GM12878 (cell line): Measurements from ENCODE around the gene PSMD12. TPM values are rescaled to one million over a fixed set of nuclear protein-coding genes. Genes with fewer than 3 reads are reported as not detected.

ENCODE experiments used
- ATAC-seq: fragments of 200-7000 bp; cut with Tn5 transposase; 3 replicates; pipeline ENCODE4 v1.9.1; 2020; ENCODE audit warnings: mild to moderate bottlenecking, moderate library complexity
- BruUV-seq: library from RNA; stranded (reverse); fragments of 400-500 nt; replicated peaks from 2 replicates; lab custom pipeline; 2021; lab: Mats Ljungman, UMichigan
- CTCF ChIA-PET: fragments of 300-600 bp; sonication (Branson Sonifier 250); formaldehyde crosslinking; extraction: SDS; loops from one replicate; lab custom pipeline; 2021; ENCODE audit warnings: inconsistent platforms; lab: Yijun Ruan, JAX
- POLR2A ChIA-PET: fragments of 350-600 bp; formaldehyde crosslinking; extraction: SDS; loops from one replicate; lab custom pipeline; 2021; ENCODE audit warnings: inconsistent platforms; lab: Charles Lee
- RAD21 ChIA-PET: fragments of 300-600 bp; sonication (Branson Sonifier 250); formaldehyde crosslinking; loops from one replicate; lab custom pipeline; 2023; ENCODE audit warnings: antibody characterized with exemption; ENCODE audit not compliant: unreplicated experiment; lab: Charles Lee
- SMC1A ChIA-PET: fragments of 300-600 bp; sonication (Branson Sonifier 250); formaldehyde crosslinking; loops from one replicate; lab custom pipeline; 2023; ENCODE audit not compliant: unreplicated experiment, uncharacterized antibody; lab: Charles Lee
- DNase-seq: peaks from one replicate; pipeline ENCODE4 v3.0.0-alpha.2; 2011; ENCODE audit warnings: low read depth, low spot score
- FAIRE-seq: peaks from 3 replicates; lab custom pipeline; 2011; peaks lifted over from hg19 to GRCh38; lab: Jason Lieb, UNC
- H2AFZ ChIP-seq: 2 replicates; pipeline ENCODE4 v1.6.0; 2011; ENCODE audit warnings: low read depth, low read length, control low read depth; ENCODE audit not compliant: control insufficient read depth
- H3K27ac ChIP-seq: 2 replicates; pipeline ENCODE4 v1.5.1; 2011; ENCODE audit warnings: control low read depth; ENCODE audit not compliant: control insufficient read depth, insufficient read depth
- H3K27me3 ChIP-seq, 2 experiments: replicated peaks in 1 of 2; 2 replicates each; pipeline versions ENCODE4 v1.6.0 to v1.6.1; 2011; ENCODE audit warnings: low read length in 1 of 2; ENCODE audit not compliant: control insufficient read depth in 2 of 2, insufficient read depth in 2 of 2
- H3K36me3 ChIP-seq, 2 experiments: 2 replicates each; pipeline ENCODE4 v1.5.1; 2011; ENCODE audit warnings: low read length in 1 of 2; ENCODE audit not compliant: control insufficient read depth in 2 of 2, insufficient read depth in 2 of 2
- H3K4me1 ChIP-seq: 2 replicates; pipeline ENCODE4 v1.6.1; 2011; ENCODE audit warnings: mild to moderate bottlenecking, low read length, moderate library complexity, mixed read lengths; ENCODE audit not compliant: control insufficient read depth, insufficient read depth
- H3K4me2 ChIP-seq: 2 replicates; pipeline ENCODE4 v1.6.0; 2011; ENCODE audit warnings: control low read depth; ENCODE audit not compliant: control insufficient read depth, insufficient read depth
- H3K4me3 ChIP-seq: fragments of 200-600 bp; sonication (generic); 2 replicates; pipeline ENCODE4 v1.5.1; 2016
- H3K79me2 ChIP-seq: 2 replicates; pipeline ENCODE4 v1.6.0; 2011; ENCODE audit warnings: low read length; ENCODE audit not compliant: control insufficient read depth, insufficient read depth
- H3K9ac ChIP-seq: 2 replicates; pipeline ENCODE4 v1.8.0; 2011; ENCODE audit warnings: low read length, control low read depth, mixed read lengths; ENCODE audit not compliant: control insufficient read depth, insufficient read depth
- H3K9me3 ChIP-seq: replicated peaks from 3 replicates; pipeline ENCODE4 v1.5.1; 2011; ENCODE audit warnings: mild to moderate bottlenecking, low read length; ENCODE audit not compliant: control insufficient read depth, insufficient read depth
- H4K20me1 ChIP-seq: 2 replicates; pipeline ENCODE4 v1.6.0; 2011; ENCODE audit not compliant: control insufficient read depth, insufficient read depth
- CEBPZ ChIP-seq: fragments of 150-350 bp; IDR thresholded peaks from 2 replicates; pipeline ENCODE4 v1.6.1; 2016; ENCODE audit warnings: low read depth, low read length
- NFYB ChIP-seq: IDR thresholded peaks from 2 replicates; pipeline ENCODE4 v1.6.1; 2011; ENCODE audit warnings: low read depth, mild to moderate bottlenecking, low read length, improper control_type of control experiment, moderate library complexity; ENCODE audit not compliant: insufficient read depth
- TCF12 ChIP-seq: IDR thresholded peaks from 2 replicates; pipeline ENCODE4 v1.6.1; 2011; ENCODE audit warnings: low read depth, mild to moderate bottlenecking, low read length
- TCF7 ChIP-seq: IDR thresholded peaks from 2 replicates; pipeline ENCODE4 v1.6.1; 2014; ENCODE audit warnings: antibody characterized with exemption, borderline replicate concordance
- ZNF622 ChIP-seq: fragments of 450-650 bp; IDR thresholded peaks from 2 replicates; pipeline ENCODE4 v1.6.1; 2017; ENCODE audit warnings: mild to moderate bottlenecking, inconsistent platforms
- WGBS: methylation state at CpG from one replicate; pipeline ENCODE4 v1.1.6; 2016; ENCODE audit warnings: low lambda C conversion rate; ENCODE audit not compliant: insufficient replicate concordance, insufficient coverage; ENCODE audit errors: missing lambda C conversion rate; 5-methylcytosine and 5-hydroxymethylcytosine counted together
- in situ Hi-C: fragments of 300-500 bp; cut with MboI; formaldehyde crosslinking; loops from 9 replicates; pipeline ENCODE4 v1.14.3; 2018; ENCODE audit warnings: mixed read lengths
- intact Hi-C: fragments of 100-400 bp; cut with micrococcal nuclease; formaldehyde crosslinking; loops from one replicate; pipeline ENCODE4 v1.14.2; 2022; ENCODE audit not compliant: unreplicated experiment
- polyA plus RNA-seq, 11 experiments: library from polyadenylated mRNA; depleted of rRNA in 4 of 11; unstranded in 6 of 11; stranded (reverse) in 5 of 11; fragments of >200 nt; fragmentation: Nextera tagmentation in 4 of 11; fragmentation: Illumina TruSeq in 1 of 11; extraction: Ambion mirVana in 4 of 11; extraction: Trizol in 1 of 11; gene quantifications; 1 replicate in 1 of 11; 2 replicates in 10 of 11; pipeline versions ENCODE4 v1.2.1 to v1.2.3, GENCODE V29; 2011 to 2016; ENCODE audit warnings: inconsistent platforms in 2 of 11, missing spikeins in 2 of 11, low read depth in 1 of 11
- total RNA-seq, 4 experiments: library from RNA; depleted of rRNA in 3 of 4; stranded (reverse); fragments of >200 nt in 3 of 4; fragmentation: Illumina TruSeq in 1 of 4; extraction: Trizol in 1 of 4; gene quantifications; 2 replicates each; pipeline versions ENCODE4 v1.2.1 to v1.2.3, GENCODE V29; 2013 to 2021

PSMD12 gene
- total and polyA plus RNA-seq, 10 of the 15 experiments (the other 5 are each of a cell fraction or from before 2014, with no cell fraction given), result 19.8 to 149 (median 47.5) TPM

DNA sequence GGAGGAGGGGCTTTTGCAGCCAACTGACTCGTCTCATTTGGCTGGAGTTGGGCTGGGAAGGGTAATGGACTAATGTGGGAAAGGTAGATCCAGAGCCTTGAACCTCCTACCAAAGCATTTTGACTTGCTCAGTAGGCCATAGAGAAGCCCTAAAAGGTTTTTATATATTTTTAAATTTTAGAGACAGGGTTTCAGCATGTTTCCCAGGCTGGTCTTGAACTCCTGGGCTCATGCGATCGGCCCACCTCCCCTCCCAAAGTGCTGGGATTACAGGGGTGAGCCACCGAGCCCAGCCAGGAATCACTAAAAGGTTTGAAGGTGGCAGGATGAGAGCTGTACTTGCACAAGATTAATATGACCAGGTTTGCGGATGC, 8.7 kb upstream of the PSMD12 start:
- H3K9me3 ChIP-seq, result no peaks in the 10 kb centered on the region
- no peak overlapping the region for H3K9ac ChIP-seq
- no peaks in the 10 kb centered on the region; the same call in 1 of the 2 replicates for H3K4me1 ChIP-seq
- no peaks in the 10 kb centered on the region for H4K20me1 ChIP-seq
- no peak overlapping the region for H3K27ac ChIP-seq
- ATAC-seq (no peak), FAIRE-seq (no peak), DNase-seq (no peak)
- CTCF ChIA-PET, result interaction anchor here (0.7 to 19.8 kb wide), 46 partner anchors 10 to 660 kb away, joined by 3 to 291 read pairs (median 5); partner anchors contain the start of genes NOL11 and PSMD12
- H3K4me2 ChIP-seq, result 0 out of 2 replicates have a peak overlapping the region, but pooled peaks have one; percentile 45
- TF ChIP-seq TCF7 (no peak), ZNF622 (no peak), TCF12 (no peak), CEBPZ (no peak), NFYB (no peak)
- H3K79me2 ChIP-seq, result peaks cover 31% of the 10 kb centered on the region
- no peaks in the 10 kb centered on the region for H3K36me3 ChIP-seq
- in situ Hi-C loops (loop anchor here (5.0 kb wide), 3 partner anchors 227 to 312 kb away; no protein-coding TSS in a partner anchor), intact Hi-C loops (loop anchor here (2.0 to 10.0 kb wide), 7 partner anchors 187 to 660 kb away; partner anchors contain the start of gene NOL11)
- no peak overlapping the region for H3K4me3 ChIP-seq
- RAD21 ChIA-PET, result interaction anchor here (0.6 to 8.2 kb wide), 25 partner anchors 10 to 415 kb away, joined by 3 to 74 read pairs (median 4); partner anchors contain the start of gene PSMD12
- 67% methylated on average over 5 of the region's 5 CpGs for WGBS
- no TSS peak for BruUV-seq
- H2AFZ ChIP-seq, result peak overlapping the region; percentile 35
- SMC1A ChIA-PET, result interaction anchor here (0.6 to 6.0 kb wide), 26 partner anchors 9 to 1755 kb away, joined by 3 to 58 read pairs (median 6); partner anchors contain the start of gene PSMD12
- POLR2A ChIA-PET, result interaction anchor here (0.9 to 1.7 kb wide), 4 partner anchors 12 to 342 kb away, joined by 3 to 9 read pairs (median 4); no protein-coding TSS in a partner anchor
- H3K27me3 ChIP-seq, result no peaks in the 10 kb centered on the region
